K562 (cell line): ENCODE data around the gene DYRK1A. TPM values are rescaled to one million over a fixed set of nuclear protein-coding genes. Genes with fewer than 3 reads are reported as not detected.
A peak's percentile ranks its signal among the peaks of the same experiment; 100 is the strongest.

ENCODE experiments used
- BACH1 ChIP-seq: fragments of 200-800 bp; sonication (Bioruptor generic); IDR thresholded peaks from 2 replicates; pipeline ENCODE4 v1.6.1; 2016; ENCODE audit warnings: missing genetic modification characterization, missing compliant biosample characterization
- BCOR ChIP-seq: fragments of 450-650 bp; IDR thresholded peaks from 2 replicates; pipeline ENCODE4 v1.6.1; 2016
- CBX8 ChIP-seq: fragments of 200-600 bp; sonication (generic); IDR thresholded peaks from 2 replicates; pipeline ENCODE4 v1.6.1; 2012; ENCODE audit warnings: borderline replicate concordance, mixed run types, low read depth, mild to moderate bottlenecking, moderate library complexity, mixed read lengths, low read length, control low read depth, inconsistent platforms; ENCODE audit not compliant: poor library complexity, severe bottlenecking; ENCODE audit errors: extremely low read depth
- GABPB2 ChIP-seq: fragments of 250-450 bp; sonication (Bioruptor Pico); conservative IDR thresholded peaks from 2 replicates; pipeline ENCODE4 v1.5.1; 2021; ENCODE audit warnings: mild to moderate bottlenecking
- NFIX ChIP-seq: fragments of 250-450 bp; sonication (Bioruptor Pico); IDR thresholded peaks from 2 replicates; pipeline ENCODE4 v1.4.0; 2020; ENCODE audit warnings: low read depth, mild to moderate bottlenecking, moderate library complexity
- NR2C1 ChIP-seq, 2 experiments: fragments of 450-650 bp; IDR thresholded peaks; 2 replicates each; pipeline ENCODE4 v1.6.1; 2017; ENCODE audit warnings: mild to moderate bottlenecking in 2 of 2, antibody characterized with exemption in 1 of 2, inconsistent platforms in 1 of 2, missing compliant biosample characterization in 1 of 2, missing genetic modification characterization in 1 of 2
- POLR2AphosphoS5 ChIP-seq: IDR thresholded peaks from 2 replicates; pipeline ENCODE4 v1.6.1; 2011; ENCODE audit warnings: mild to moderate bottlenecking, low read depth, low read length, moderate library complexity; ENCODE audit not compliant: control insufficient read depth, insufficient read depth
- ZFP36 ChIP-seq: fragments of 150-350 bp; IDR thresholded peaks from 2 replicates; pipeline ENCODE4 v1.6.1; 2018; ENCODE audit warnings: low read length, low read depth; ENCODE audit not compliant: partially characterized antibody
- ZNF146 ChIP-seq: IDR thresholded peaks from one replicate; pipeline ENCODE4 v1.6.1; 2018; ENCODE audit warnings: missing compliant biosample characterization; ENCODE audit not compliant: unreplicated experiment
- ZNF41 ChIP-seq: fragments of 250-450 bp; sonication (Bioruptor Pico); conservative IDR thresholded peaks from 2 replicates; pipeline ENCODE4 v1.4.0; 2020; ENCODE audit warnings: mild to moderate bottlenecking
- polyA plus RNA-seq, 8 experiments: library from polyadenylated mRNA; depleted of rRNA in 4 of 8; stranded (reverse) in 5 of 8; unstranded in 3 of 8; fragments of >200 nt; fragmentation: Nextera tagmentation in 2 of 8; fragmentation: Illumina TruSeq in 1 of 8; extraction: Ambion mirVana in 2 of 8; extraction: Trizol in 1 of 8; gene quantifications; 2 replicates each; pipeline versions ENCODE4 v1.2.1 to v1.2.3, GENCODE V29; 2011 to 2014; ENCODE audit warnings: inconsistent platforms in 1 of 8, missing spikeins in 1 of 8
- total RNA-seq, 7 experiments: library from RNA; depleted of rRNA in 6 of 7; stranded (reverse); fragments of >200 nt in 6 of 7; fragmentation: Illumina TruSeq in 2 of 7; extraction: Trizol in 2 of 7; gene quantifications; 2 replicates each; pipeline versions ENCODE4 v1.2.1 to v1.2.3, GENCODE V29; 2011 to 2021; ENCODE audit warnings: low replicate concordance in 1 of 7
- TF ChIP-seq, protein P1 (sequence below): fragments of 200-600 bp; sonication (generic); IDR thresholded peaks from one replicate; pipeline ENCODE4 v1.6.1; 2012; ENCODE audit warnings: mild to moderate bottlenecking, low read depth, low read length, inconsistent platforms
- TF ChIP-seq, protein P2 (sequence below), 2 experiments: fragments of 450-650 bp; conservative IDR thresholded peaks; 2 replicates each; pipeline ENCODE4 v1.6.1; 2017; ENCODE audit warnings: mild to moderate bottlenecking in 2 of 2, moderate library complexity in 2 of 2
- TF ChIP-seq, protein P3 (sequence below): sonication (generic); formaldehyde crosslinking; IDR thresholded peaks from 2 replicates; pipeline ENCODE4 v1.8.0; 2022; ENCODE audit warnings: missing genetic modification reagents, mild to moderate bottlenecking, borderline replicate concordance

DYRK1A gene
- total and polyA plus RNA-seq, 9 of the 15 experiments (the other 6 are each of a cell fraction or from before 2014, with no cell fraction given) = 3.7 to 64.8 (median 42.3) TPM

DNA sequence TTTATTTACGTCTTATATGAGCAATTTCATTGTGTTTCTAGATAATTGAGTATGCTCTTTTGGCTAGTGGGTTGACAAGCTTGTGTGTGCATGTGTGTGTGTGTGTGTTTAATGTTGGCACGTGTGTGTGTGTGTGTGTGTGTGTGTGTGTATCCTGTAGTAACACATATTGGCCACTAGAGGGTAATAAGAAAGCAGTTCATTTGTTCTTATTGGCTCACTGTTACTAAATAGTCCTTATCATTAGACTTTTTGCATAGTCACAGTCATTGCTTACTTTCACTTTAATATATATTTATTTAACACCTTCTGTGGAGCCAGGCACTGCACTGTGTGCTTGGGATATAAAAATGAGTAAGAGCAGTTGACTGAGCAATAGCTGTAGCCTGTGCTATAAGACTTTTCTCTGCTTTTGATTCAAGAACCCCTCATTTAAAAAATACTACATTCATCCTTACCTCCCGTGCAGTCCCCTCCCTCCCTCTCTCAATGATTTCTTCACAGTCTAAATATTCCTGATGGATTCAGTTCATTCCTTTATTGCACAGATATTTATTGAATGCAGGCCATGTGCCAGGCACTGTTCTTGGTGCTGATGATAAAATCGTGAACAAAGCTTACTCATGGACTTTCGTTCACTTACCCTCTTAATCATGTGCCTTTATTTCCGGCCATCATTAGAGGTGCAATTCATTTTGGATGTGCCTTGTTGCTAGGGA is 96.7 kb downstream of the DYRK1A start (continued):
- TF ChIP-seq, protein P1, sequence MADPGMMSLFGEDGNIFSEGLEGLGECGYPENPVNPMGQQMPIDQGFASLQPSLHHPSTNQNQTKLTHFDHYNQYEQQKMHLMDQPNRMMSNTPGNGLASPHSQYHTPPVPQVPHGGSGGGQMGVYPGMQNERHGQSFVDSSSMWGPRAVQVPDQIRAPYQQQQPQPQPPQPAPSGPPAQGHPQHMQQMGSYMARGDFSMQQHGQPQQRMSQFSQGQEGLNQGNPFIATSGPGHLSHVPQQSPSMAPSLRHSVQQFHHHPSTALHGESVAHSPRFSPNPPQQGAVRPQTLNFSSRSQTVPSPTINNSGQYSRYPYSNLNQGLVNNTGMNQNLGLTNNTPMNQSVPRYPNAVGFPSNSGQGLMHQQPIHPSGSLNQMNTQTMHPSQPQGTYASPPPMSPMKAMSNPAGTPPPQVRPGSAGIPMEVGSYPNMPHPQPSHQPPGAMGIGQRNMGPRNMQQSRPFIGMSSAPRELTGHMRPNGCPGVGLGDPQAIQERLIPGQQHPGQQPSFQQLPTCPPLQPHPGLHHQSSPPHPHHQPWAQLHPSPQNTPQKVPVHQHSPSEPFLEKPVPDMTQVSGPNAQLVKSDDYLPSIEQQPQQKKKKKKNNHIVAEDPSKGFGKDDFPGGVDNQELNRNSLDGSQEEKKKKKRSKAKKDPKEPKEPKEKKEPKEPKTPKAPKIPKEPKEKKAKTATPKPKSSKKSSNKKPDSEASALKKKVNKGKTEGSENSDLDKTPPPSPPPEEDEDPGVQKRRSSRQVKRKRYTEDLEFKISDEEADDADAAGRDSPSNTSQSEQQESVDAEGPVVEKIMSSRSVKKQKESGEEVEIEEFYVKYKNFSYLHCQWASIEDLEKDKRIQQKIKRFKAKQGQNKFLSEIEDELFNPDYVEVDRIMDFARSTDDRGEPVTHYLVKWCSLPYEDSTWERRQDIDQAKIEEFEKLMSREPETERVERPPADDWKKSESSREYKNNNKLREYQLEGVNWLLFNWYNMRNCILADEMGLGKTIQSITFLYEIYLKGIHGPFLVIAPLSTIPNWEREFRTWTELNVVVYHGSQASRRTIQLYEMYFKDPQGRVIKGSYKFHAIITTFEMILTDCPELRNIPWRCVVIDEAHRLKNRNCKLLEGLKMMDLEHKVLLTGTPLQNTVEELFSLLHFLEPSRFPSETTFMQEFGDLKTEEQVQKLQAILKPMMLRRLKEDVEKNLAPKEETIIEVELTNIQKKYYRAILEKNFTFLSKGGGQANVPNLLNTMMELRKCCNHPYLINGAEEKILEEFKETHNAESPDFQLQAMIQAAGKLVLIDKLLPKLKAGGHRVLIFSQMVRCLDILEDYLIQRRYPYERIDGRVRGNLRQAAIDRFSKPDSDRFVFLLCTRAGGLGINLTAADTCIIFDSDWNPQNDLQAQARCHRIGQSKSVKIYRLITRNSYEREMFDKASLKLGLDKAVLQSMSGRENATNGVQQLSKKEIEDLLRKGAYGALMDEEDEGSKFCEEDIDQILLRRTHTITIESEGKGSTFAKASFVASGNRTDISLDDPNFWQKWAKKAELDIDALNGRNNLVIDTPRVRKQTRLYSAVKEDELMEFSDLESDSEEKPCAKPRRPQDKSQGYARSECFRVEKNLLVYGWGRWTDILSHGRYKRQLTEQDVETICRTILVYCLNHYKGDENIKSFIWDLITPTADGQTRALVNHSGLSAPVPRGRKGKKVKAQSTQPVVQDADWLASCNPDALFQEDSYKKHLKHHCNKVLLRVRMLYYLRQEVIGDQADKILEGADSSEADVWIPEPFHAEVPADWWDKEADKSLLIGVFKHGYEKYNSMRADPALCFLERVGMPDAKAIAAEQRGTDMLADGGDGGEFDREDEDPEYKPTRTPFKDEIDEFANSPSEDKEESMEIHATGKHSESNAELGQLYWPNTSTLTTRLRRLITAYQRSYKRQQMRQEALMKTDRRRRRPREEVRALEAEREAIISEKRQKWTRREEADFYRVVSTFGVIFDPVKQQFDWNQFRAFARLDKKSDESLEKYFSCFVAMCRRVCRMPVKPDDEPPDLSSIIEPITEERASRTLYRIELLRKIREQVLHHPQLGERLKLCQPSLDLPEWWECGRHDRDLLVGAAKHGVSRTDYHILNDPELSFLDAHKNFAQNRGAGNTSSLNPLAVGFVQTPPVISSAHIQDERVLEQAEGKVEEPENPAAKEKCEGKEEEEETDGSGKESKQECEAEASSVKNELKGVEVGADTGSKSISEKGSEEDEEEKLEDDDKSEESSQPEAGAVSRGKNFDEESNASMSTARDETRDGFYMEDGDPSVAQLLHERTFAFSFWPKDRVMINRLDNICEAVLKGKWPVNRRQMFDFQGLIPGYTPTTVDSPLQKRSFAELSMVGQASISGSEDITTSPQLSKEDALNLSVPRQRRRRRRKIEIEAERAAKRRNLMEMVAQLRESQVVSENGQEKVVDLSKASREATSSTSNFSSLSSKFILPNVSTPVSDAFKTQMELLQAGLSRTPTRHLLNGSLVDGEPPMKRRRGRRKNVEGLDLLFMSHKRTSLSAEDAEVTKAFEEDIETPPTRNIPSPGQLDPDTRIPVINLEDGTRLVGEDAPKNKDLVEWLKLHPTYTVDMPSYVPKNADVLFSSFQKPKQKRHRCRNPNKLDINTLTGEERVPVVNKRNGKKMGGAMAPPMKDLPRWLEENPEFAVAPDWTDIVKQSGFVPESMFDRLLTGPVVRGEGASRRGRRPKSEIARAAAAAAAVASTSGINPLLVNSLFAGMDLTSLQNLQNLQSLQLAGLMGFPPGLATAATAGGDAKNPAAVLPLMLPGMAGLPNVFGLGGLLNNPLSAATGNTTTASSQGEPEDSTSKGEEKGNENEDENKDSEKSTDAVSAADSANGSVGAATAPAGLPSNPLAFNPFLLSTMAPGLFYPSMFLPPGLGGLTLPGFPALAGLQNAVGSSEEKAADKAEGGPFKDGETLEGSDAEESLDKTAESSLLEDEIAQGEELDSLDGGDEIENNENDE = no peak
- no peak for TF ChIP-seq ZNF41 (CRISPR knock-in tag)
- TF ChIP-seq ZNF146 (CRISPR knock-in tag) = no peak
- no peak for TF ChIP-seq BACH1 (tag)
- no peak for TF ChIP-seq GABPB2 (CRISPR knock-in tag)
- no peak for TF ChIP-seq ZFP36
- 0 out of 2 replicates have a peak, but pooled peaks have one; percentile 36 for TF ChIP-seq BCOR
- TF ChIP-seq, protein P2, sequence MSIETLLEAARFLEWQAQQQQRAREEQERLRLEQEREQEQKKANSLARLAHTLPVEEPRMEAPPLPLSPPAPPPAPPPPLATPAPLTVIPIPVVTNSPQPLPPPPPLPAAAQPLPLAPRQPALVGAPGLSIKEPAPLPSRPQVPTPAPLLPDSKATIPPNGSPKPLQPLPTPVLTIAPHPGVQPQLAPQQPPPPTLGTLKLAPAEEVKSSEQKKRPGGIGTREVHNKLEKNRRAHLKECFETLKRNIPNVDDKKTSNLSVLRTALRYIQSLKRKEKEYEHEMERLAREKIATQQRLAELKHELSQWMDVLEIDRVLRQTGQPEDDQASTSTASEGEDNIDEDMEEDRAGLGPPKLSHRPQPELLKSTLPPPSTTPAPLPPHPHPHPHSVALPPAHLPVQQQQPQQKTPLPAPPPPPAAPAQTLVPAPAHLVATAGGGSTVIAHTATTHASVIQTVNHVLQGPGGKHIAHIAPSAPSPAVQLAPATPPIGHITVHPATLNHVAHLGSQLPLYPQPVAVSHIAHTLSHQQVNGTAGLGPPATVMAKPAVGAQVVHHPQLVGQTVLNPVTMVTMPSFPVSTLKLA (conservative IDR thresholded peaks at IDR 0.05) = peak; percentile 76 to 79; a peak in 3 of 4 replicates
- TF ChIP-seq, protein P3, sequence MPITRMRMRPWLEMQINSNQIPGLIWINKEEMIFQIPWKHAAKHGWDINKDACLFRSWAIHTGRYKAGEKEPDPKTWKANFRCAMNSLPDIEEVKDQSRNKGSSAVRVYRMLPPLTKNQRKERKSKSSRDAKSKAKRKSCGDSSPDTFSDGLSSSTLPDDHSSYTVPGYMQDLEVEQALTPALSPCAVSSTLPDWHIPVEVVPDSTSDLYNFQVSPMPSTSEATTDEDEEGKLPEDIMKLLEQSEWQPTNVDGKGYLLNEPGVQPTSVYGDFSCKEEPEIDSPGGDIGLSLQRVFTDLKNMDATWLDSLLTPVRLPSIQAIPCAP (CRISPR knock-in tag) = no peak
- no peak; the same call in 1 of the 2 replicates for TF ChIP-seq NR2C1 (IDR thresholded peaks at IDR 0.05)
- no peak for TF ChIP-seq NR2C1 (tag; IDR thresholded peaks at IDR 0.05)
- no peak for TF ChIP-seq POLR2AphosphoS5
- TF ChIP-seq CBX8 = no peak
- TF ChIP-seq NFIX (CRISPR knock-in tag) = no peak
